Measurements from ENCODE around the gene DNMBP. TPM values are rescaled to one million over a fixed set of nuclear protein-coding genes. Genes with fewer than 3 reads are reported as not detected.

Gene DNMBP
- total and polyA plus RNA-seq, 2 of the 8 experiments (the other 6 are each of a cell fraction or from before 2014, with no cell fraction given), result 19.1 to 26.4 TPM

DNA sequence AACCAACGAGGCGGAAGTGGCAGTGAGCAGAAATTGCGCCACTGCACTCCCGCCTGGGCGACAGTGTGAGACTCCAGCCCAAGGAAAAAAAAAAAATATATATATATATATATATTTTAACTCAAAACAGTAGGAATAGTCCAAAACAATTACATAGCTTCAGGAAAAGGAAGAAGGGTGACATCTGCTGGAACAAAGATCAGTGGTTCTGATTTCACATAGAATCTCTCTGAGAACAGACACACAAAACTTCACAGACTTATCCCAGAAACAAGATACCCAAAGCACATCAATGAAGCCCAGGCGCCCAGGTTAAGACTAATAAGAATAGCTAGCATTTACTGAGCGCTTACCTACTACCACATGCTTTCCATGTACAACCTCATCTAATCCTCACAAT, 45.0 kb downstream of the DNMBP start:
- H3K56ac ChIP-seq (replicated peaks; ENCODE audit: insufficient read length, low read depth, low read length), result no peak overlapping the region
- TF ChIP-seq RFX5 (IDR thresholded peaks at IDR 0.05; ENCODE audit: borderline replicate concordance, low read depth, low read length) (no peak), RAD21 (IDR thresholded peaks at IDR 0.05 in 1 of 2, conservative IDR thresholded peaks at IDR 0.05 in 1 of 2; ENCODE audit: low read depth in 2 of 2, low read length in 2 of 2) (peak; percentile 26 to 27; a peak in 3 of 4 replicates), YY1 (IDR thresholded peaks at IDR 0.05; ENCODE audit: low read depth, low read length) (no peak), CBX5 (IDR thresholded peaks at IDR 0.05; ENCODE audit: low read depth, low read length) (no peak), NANOG (IDR thresholded peaks at IDR 0.05; ENCODE audit: insufficient read depth, low read depth, low read length, poor library complexity, severe bottlenecking) (no peak), POLR2A (IDR thresholded peaks at IDR 0.05; ENCODE audit: control extremely low read depth in 1 of 2, low read depth in 2 of 2, low read length in 2 of 2) (no peak)
- H3K23me2 ChIP-seq (ENCODE audit: low read depth, low read length), result no peaks in the 10 kb centered on the region
- POLR2A ChIA-PET (ENCODE audit: partially characterized antibody), result interaction anchor here (1.0 kb wide), 1 partner anchor 57 kb away, joined by 5 read pairs; no protein-coding TSS in a partner anchor
- no peak overlapping the region for H3K4me2 ChIP-seq (ENCODE audit: insufficient read depth in 1 of 2, low read depth in 2 of 2, low read length in 2 of 2)
- no peak overlapping the region for H4K91ac ChIP-seq (replicated peaks; ENCODE audit: insufficient read length, low read length)
- H3K4me3 ChIP-seq (ENCODE audit: extremely low read depth in 1 of 4, insufficient read depth in 2 of 4, low read depth in 3 of 4, low read length in 4 of 4), result no peak overlapping the region
- no peak overlapping the region for H3K4ac ChIP-seq (replicated peaks; ENCODE audit: insufficient read length, low read depth, low read length)
- no peak overlapping the region for H3K9ac ChIP-seq (replicated peaks in 1 of 4; ENCODE audit: extremely low read depth in 1 of 4, low read depth in 3 of 4, low read length in 3 of 4)
- H2AFZ ChIP-seq (ENCODE audit: low read length), result no peak overlapping the region
- no peak overlapping the region for H4K8ac ChIP-seq (ENCODE audit: extremely low read depth, insufficient read depth, low read length)
- CTCF ChIA-PET (ENCODE audit: partially characterized antibody), result interaction anchor here (0.7 to 2.5 kb wide), 9 partner anchors 9 to 119 kb away, joined by 3 to 6 read pairs (median 5); no protein-coding TSS in a partner anchor
- no peak overlapping the region for H2BK5ac ChIP-seq (ENCODE audit: low read depth, low read length)
- H3K79me1 ChIP-seq (ENCODE audit: low read depth, low read length), result no peaks in the 10 kb centered on the region
- H4K5ac ChIP-seq (ENCODE audit: insufficient read length, low read depth, low read length), result no peak overlapping the region
- no peaks in the 10 kb centered on the region for H3K4me1 ChIP-seq (replicated peaks in 1 of 4; ENCODE audit: control insufficient read depth in 3 of 4, insufficient read depth in 4 of 4, low read length in 3 of 4)
- no peaks in the 10 kb centered on the region for H3K79me2 ChIP-seq (ENCODE audit: control insufficient read depth in 1 of 2, insufficient read depth in 2 of 2, low read length in 2 of 2)
- H2BK20ac ChIP-seq (ENCODE audit: low read length), result no peak overlapping the region
- no peak overlapping the region for H2AK5ac ChIP-seq (ENCODE audit: low read depth, low read length)
- WGBS, 2 experiments (ENCODE audit: extremely low coverage in 1 of 2, insufficient coverage in 1 of 2, insufficient read length in 1 of 2, insufficient replicate concordance in 2 of 2, low coverage in 1 of 2, low lambda C conversion rate in 2 of 2, missing lambda C conversion rate in 1 of 2), result 93% methylated on average over 7 of the region's 7 CpGs; no CpG with 5 or more reads in 1 of the 2 experiments
- H2BK15ac ChIP-seq (ENCODE audit: low read length), result no peak overlapping the region
- H2BK12ac ChIP-seq (ENCODE audit: low read depth, low read length), result no peak overlapping the region
- no peaks in the 10 kb centered on the region for H3K27me3 ChIP-seq (replicated peaks in 1 of 4; ENCODE audit: control insufficient read depth in 3 of 4, extremely low read depth in 1 of 4, insufficient read depth in 3 of 4, low read length in 3 of 4)
- no peak overlapping the region for H3K18ac ChIP-seq (ENCODE audit: extremely low read depth, low read length)
- H3K14ac ChIP-seq (ENCODE audit: insufficient read length), result no peak overlapping the region
- H2BK120ac ChIP-seq (replicated peaks; ENCODE audit: low read depth, low read length), result no peak overlapping the region
- no peak overlapping the region for H3K27ac ChIP-seq (ENCODE audit: low read depth, low read length)
- FAIRE-seq (no peak), DNase-seq (ENCODE audit: low read depth in 1 of 2, low spot score in 2 of 2) (no peak)
- no peaks in the 10 kb centered on the region for H4K20me1 ChIP-seq (replicated peaks in 1 of 2; ENCODE audit: control insufficient read depth in 1 of 2, insufficient read depth in 2 of 2, low read length in 2 of 2)
- H3K23ac ChIP-seq (ENCODE audit: insufficient read length), result no peak overlapping the region
- no peaks in the 10 kb centered on the region; a peak in 1 of 8 replicates for H3K36me3 ChIP-seq (ENCODE audit: control insufficient read depth in 2 of 4, insufficient read depth in 4 of 4, low read length in 3 of 4)
- no peaks in the 10 kb centered on the region for H3K9me3 ChIP-seq (ENCODE audit: insufficient read depth in 2 of 2, low read depth in 1 of 2, low read length in 1 of 2)

All from H1 (cell line).